Stimulated activated CD4-positive, alpha-beta T cell treated with anti-CD3 and anti-CD28 coated beads, TNF-alpha, amount 100 ng/mL, for 48 hours (primary cell): Measurements from ENCODE around the gene TMOD2.
A peak's percentile ranks its signal among the peaks of the same experiment; 100 is the strongest.

Source experiments
- DNase-seq, 3 donors: peaks; one replicate each; pipeline ENCODE4 v3.0.0-alpha.2; 2020; ENCODE audit warnings: low read depth in 3 of 3

TMOD2 gene

DNA sequence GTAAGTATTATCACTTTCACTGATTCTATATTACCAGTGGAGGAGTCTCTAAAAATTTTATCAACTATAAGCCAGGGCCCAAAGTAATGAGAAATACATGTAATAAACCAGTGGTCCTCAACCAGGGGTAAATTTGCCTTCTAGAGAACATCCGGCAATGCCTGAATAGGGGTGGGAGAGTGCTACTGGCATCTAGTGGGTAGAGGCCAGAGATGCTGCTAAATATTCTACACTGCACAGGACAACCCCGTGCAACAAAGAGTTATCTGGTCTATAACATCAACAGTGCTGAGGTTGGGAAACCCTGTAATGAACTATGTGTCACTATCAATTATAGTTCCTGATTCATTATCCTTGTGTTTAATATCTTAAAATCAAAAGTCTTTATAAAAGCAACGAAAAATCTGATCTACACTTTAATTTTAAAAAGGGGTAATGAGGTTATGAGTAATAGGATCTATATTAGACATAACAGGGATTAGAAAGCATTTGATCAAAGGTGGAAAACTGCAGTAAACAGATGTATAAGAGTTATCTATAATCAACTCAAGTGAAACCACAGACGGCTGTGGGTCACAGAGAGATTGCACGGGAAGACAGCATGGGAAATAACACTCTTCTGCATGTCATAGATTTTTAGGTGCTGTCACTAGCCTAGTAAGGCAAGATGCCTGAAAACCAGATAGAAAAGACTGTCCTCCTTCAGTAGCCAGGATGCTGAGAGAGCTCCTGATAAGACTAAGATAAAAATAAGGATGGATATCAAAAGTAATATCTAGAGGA is 16.0 kb upstream of the TMOD2 start:
- DNase-seq, result no peak

DNA sequence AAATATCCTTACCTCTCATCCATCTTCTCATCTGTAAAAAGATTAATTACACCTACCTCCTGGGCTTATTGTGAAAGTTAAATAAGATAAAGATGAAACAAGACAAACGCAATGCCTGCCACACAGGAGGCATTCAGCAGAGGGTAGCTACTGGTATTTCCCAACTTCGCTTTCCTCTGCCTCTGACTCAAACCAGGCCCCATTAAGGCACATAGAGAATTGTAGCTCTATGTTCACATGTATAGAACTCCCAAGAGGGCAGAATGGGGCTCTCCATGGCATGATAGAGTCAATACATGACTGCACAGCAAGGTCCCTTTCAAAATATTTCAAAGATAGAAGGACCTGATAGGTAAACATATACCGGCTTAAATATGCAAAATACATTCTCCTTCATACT is 15.3 kb upstream of the TMOD2 start:
- DNase-seq, result no peak

GRCh38 chr15:51736751-51737521 is 14.5 kb upstream of the TMOD2 start:
- DNase-seq, result peak in 1 of 3 donors; percentile 32

DNA sequence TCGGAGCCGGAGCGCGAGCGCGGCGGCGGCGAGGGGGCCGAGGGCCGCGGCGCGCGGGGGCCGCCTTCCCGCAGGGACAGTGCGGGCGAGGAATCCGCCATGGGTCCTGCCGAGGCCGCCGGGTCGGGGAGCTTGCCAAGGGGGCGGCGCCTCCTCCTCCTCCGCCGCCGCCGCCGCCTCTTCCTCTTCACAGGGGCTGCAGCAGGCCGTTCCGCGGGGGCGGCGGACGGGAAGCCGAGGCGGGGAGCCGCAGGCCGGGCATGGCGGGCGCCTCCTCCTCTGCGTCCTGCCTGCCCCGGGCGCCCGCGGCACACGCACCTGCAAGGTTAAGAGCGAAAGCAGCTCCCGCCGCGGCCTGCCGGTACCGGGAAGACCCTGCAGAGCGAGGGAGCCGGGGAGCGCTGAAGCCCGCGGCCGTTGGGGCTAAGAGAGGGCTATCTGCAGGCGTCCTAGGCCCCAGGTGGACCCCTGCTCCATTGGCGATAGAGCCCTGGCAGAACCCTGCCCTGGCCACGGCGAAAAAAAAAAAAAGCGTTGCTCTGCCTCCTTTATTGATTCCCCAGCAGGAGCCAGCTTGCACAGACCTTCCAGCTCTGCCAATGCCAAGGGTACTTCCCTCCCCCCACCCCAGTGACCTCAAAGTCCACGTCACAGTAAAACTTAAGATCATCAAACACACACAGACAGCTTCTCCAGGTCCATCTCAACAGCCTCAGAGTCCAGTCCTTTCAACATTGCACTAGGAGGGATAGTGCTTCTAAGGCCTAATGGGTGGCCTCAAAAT is 13.7 kb upstream of the TMOD2 start, which contains the start of gene LYSMD2:
LYSMD2 (minus strand) TSS at position 134 of the 784 bp plus-strand sequence; CDS start at position 101, 33 bp downstream.
- DNase-seq, result peak in 2 of 3 donors; percentile 25 to 58

- no peak for DNase-seq
Observed at GRCh38 chr15:51738553-51738952, 12.8 kb upstream of the TMOD2 start.

GRCh38 chr15:51739061-51739712 is 12.2 kb upstream of the TMOD2 start:
- no peak for DNase-seq

GRCh38 chr15:51749307-51749706 is 2.1 kb upstream of the TMOD2 start:
- DNase-seq, result no peak

DNA sequence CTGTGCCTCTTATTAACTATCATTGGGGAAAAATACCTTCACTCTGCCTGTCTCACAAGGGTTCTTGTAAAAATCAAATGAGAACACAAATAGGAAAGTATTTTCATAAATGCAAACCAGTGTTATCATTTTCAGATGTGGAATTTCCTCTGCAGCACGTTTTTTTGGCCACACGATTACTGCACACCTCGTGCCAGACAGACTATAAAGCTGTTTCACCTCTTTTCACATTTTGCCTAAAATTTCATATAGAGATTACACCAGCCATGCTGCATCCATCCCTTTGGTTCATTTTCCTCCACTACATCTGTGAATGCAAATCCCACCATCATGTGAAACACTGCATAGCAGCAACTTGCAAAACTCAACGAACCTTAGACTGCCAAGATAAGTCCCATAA is 1.2 kb upstream of the TMOD2 start:
- DNase-seq, result no peak

GRCh38 chr15:51751697-51752683 is 593 bp downstream of the TMOD2 start:
- no peak for DNase-seq

- DNase-seq, result no peak
Observed at GRCh38 chr15:51752888-51753287, 1.5 kb downstream of the TMOD2 start.

GRCh38 chr15:51754267-51754666 is 2.9 kb downstream of the TMOD2 start:
- DNase-seq, result no peak

- DNase-seq, result no peak
Observed at GRCh38 chr15:51755790-51756189, 4.4 kb downstream of the TMOD2 start.

DNA sequence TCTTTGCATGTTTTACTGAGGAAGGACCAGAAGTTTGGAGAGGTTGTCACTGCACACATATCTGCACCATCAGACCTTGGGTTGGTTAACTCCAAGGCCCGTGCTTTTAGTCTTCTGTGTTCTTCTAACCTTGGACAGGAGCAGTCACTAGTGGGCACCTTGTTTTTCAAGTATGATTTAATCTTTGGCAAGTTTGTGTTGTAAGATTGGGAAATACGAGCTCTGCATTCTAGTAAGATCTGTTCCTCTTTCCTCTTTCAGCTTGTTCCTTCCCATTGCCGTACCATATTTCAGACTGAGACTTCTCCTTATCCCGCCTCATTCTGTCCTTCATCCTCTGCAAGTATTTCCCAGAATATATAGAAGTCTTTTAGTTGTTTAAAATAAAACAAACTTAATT is 5.1 kb downstream of the TMOD2 start:
- no peak for DNase-seq

DNA sequence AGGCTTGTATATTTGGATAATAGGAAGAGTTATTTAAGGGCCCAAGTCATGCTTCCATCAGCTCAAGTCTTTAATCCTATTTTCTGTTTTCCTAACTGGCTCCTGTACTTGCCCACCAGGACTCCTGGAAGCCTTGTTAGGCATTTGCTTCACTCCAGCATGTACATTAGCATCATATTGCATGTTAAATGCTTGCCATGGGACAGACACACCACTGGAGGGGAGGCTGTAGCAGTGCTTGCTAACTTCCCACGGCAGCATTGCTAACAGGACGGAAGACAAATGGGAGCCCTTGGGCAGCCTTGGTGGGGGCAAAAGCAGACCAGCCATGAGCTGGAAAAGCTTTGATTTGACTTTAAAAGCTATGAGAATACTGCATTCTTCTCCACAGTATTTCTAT is 6.1 kb downstream of the TMOD2 start:
- DNase-seq, result no peak

- DNase-seq, result no peak
Observed at GRCh38 chr15:51758645-51759044, 7.2 kb downstream of the TMOD2 start.

GRCh38 chr15:51759557-51760070 is 8.2 kb downstream of the TMOD2 start:
- no peak for DNase-seq

DNA sequence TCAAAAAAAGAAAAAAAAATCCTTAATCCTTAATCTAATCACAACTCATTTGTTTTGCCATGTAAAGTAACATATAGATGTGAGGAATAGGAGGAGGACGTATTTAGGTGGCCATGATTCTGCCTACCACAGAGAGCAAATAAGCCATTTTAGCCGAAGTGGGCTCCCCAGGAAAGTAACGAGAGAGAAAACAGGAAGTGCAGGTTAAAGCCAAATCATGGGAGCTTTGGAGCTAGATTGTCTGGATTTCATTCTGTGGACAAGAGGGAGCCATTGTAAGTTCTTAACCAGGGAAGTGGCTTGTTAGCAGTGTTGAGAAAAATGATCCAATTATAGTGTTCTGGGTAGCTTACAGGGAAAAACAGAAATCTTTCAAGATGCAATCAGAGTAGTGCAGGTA is 9.4 kb downstream of the TMOD2 start:
- DNase-seq, result no peak

- no peak for DNase-seq
Observed at GRCh38 chr15:51765751-51766150, 14.4 kb downstream of the TMOD2 start.

DNA sequence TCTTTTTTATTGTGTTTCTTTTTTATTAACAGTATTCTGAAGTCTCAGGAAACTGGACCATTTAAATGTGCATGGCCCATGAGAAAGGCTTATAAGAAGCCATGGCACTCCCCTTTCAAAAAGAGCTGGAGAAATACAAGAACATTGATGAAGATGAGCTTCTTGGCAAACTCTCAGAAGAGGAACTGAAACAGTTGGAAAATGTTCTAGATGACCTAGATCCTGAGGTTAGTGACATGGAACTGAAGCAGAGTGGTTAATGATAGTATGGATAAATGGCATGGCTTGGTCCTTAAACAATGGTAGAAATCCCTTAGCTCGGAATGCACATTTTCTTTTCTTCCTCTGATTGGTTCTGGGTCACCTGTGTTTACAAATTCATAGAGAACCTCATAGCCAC is 14.9 kb downstream of the TMOD2 start:
- DNase-seq, result no peak

DNA sequence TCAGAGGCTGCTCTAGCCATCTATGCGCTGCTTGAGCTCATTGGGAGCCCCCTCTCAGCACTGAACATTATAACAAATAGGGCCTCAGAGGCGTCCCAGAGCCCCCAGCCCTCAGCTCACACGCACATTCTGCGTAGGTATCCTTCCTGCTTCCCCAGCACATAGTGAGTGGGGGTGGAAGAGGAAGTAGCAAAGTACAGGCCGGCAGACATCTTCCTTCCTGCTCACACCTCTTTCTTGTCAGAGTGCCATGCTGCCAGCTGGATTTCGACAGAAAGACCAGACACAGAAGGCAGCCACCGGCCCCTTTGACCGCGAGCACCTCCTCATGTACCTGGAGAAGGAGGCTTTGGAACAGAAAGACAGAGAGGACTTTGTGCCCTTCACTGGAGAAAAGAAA is 16.6 kb downstream of the TMOD2 start:
- DNase-seq, result no peak
